Measurements from ENCODE around the gene ARHGAP26. TPM values are rescaled to one million over a fixed set of nuclear protein-coding genes. Genes with fewer than 3 reads are reported as not detected.
A peak's percentile ranks its signal among the peaks of the same experiment; 100 is the strongest.

ARHGAP26 gene
- total and polyA plus RNA-seq, 2 donors (not counting 1 experiment from before 2014, with no cell fraction given), result 4.1 to 6.8 TPM

- TF ChIP-seq EZH2 (IDR thresholded peaks at IDR 0.05; ENCODE audit: low read length, missing control alignments) (no peak), CTCF (conservative IDR thresholded peaks at IDR 0.05 in 1 of 2, IDR thresholded peaks at IDR 0.05 in 1 of 2; ENCODE audit: low read depth in 1 of 2, low read length in 2 of 2) (no peak)
- H3K4me2 ChIP-seq (ENCODE audit: extremely low read depth, insufficient read depth, low read length), result no peak overlapping the region
- peaks cover 8% of the 10 kb centered on the region for H3K4me1 ChIP-seq (ENCODE audit: control insufficient read depth, extremely low read depth, insufficient read depth, low read length)
- no peak overlapping the region for H3K27ac ChIP-seq (ENCODE audit: insufficient read depth, low read length)
- H3K9me3 ChIP-seq (ENCODE audit: control insufficient read depth, insufficient read depth, low read depth, low read length), result no peaks in the 10 kb centered on the region
- no peak overlapping the region for H3K4me3 ChIP-seq (replicated peaks in 1 of 4; ENCODE audit: control extremely low read depth in 1 of 4, insufficient read depth in 1 of 4, low read depth in 3 of 4, low read length in 4 of 4)
- DNase-seq (ENCODE audit: low read depth in 2 of 2), result no peak
- H2AFZ ChIP-seq (ENCODE audit: low read length), result no peak overlapping the region
- no peaks in the 10 kb centered on the region for H3K79me2 ChIP-seq (ENCODE audit: control insufficient read depth, insufficient read depth, low read length)
- no peak overlapping the region for H3K9ac ChIP-seq (ENCODE audit: insufficient read depth, low read length)
- no peaks in the 10 kb centered on the region for H3K36me3 ChIP-seq (ENCODE audit: control insufficient read depth, insufficient read depth, low read length)
- no peaks in the 10 kb centered on the region for H4K20me1 ChIP-seq (ENCODE audit: control insufficient read depth, extremely low read depth, insufficient read depth, low read length)
- no peaks in the 10 kb centered on the region for H3K27me3 ChIP-seq (ENCODE audit: control insufficient read depth, insufficient read depth, low read length)
Observed at GRCh38 chr5:143013176-143013891, 243.2 kb downstream of the ARHGAP26 start.

- TF ChIP-seq CTCF (conservative IDR thresholded peaks at IDR 0.05 in 1 of 2, IDR thresholded peaks at IDR 0.05 in 1 of 2; ENCODE audit: low read depth in 1 of 2, low read length in 2 of 2), result peak; percentile 6 to 33
- TF ChIP-seq EZH2 (IDR thresholded peaks at IDR 0.05; ENCODE audit: low read length, missing control alignments), result no peak
- H3K9ac ChIP-seq (ENCODE audit: insufficient read depth, low read length), result no peak overlapping the region
- no peaks in the 10 kb centered on the region for H3K27me3 ChIP-seq (ENCODE audit: control insufficient read depth, insufficient read depth, low read length)
- DNase-seq (ENCODE audit: low read depth in 2 of 2), result peak in 1 of 2 donors; percentile 66
- H3K4me2 ChIP-seq (ENCODE audit: extremely low read depth, insufficient read depth, low read length), result no peak overlapping the region
- peaks cover 8% of the 10 kb centered on the region for H3K4me1 ChIP-seq (ENCODE audit: control insufficient read depth, extremely low read depth, insufficient read depth, low read length)
- H3K79me2 ChIP-seq (ENCODE audit: control insufficient read depth, insufficient read depth, low read length), result no peaks in the 10 kb centered on the region
- H4K20me1 ChIP-seq (ENCODE audit: control insufficient read depth, extremely low read depth, insufficient read depth, low read length), result no peaks in the 10 kb centered on the region
- H2AFZ ChIP-seq (ENCODE audit: low read length), result no peak overlapping the region
- no peak overlapping the region for H3K4me3 ChIP-seq (replicated peaks in 1 of 4; ENCODE audit: control extremely low read depth in 1 of 4, insufficient read depth in 1 of 4, low read depth in 3 of 4, low read length in 4 of 4)
- H3K9me3 ChIP-seq (ENCODE audit: control insufficient read depth, insufficient read depth, low read depth, low read length), result no peaks in the 10 kb centered on the region
- H3K36me3 ChIP-seq (ENCODE audit: control insufficient read depth, insufficient read depth, low read length), result no peaks in the 10 kb centered on the region
- no peak overlapping the region for H3K27ac ChIP-seq (ENCODE audit: insufficient read depth, low read length)
Observed at GRCh38 chr5:143014017-143014651, 244.0 kb downstream of the ARHGAP26 start.

GRCh38 chr5:143016777-143017516, 246.8 kb downstream of the ARHGAP26 start:
- no peak overlapping the region for H3K4me3 ChIP-seq (replicated peaks in 1 of 4; ENCODE audit: control extremely low read depth in 1 of 4, insufficient read depth in 1 of 4, low read depth in 3 of 4, low read length in 4 of 4)
- no peak for TF ChIP-seq EZH2 (IDR thresholded peaks at IDR 0.05; ENCODE audit: low read length, missing control alignments)
- TF ChIP-seq CTCF (conservative IDR thresholded peaks at IDR 0.05 in 1 of 2, IDR thresholded peaks at IDR 0.05 in 1 of 2; ENCODE audit: low read depth in 1 of 2, low read length in 2 of 2), result peak; percentile 69 to 82
- H3K4me1 ChIP-seq (ENCODE audit: control insufficient read depth, extremely low read depth, insufficient read depth, low read length), result no peaks in the 10 kb centered on the region
- H2AFZ ChIP-seq (ENCODE audit: low read length), result no peak overlapping the region
- no peaks in the 10 kb centered on the region for H3K9me3 ChIP-seq (ENCODE audit: control insufficient read depth, insufficient read depth, low read depth, low read length)
- H3K27me3 ChIP-seq (ENCODE audit: control insufficient read depth, insufficient read depth, low read length), result no peaks in the 10 kb centered on the region
- H3K27ac ChIP-seq (ENCODE audit: insufficient read depth, low read length), result no peak overlapping the region
- no peaks in the 10 kb centered on the region for H3K36me3 ChIP-seq (ENCODE audit: control insufficient read depth, insufficient read depth, low read length)
- no peak overlapping the region for H3K4me2 ChIP-seq (ENCODE audit: extremely low read depth, insufficient read depth, low read length)
- H4K20me1 ChIP-seq (ENCODE audit: control insufficient read depth, extremely low read depth, insufficient read depth, low read length), result no peaks in the 10 kb centered on the region
- peak; percentile 61 to 81 for DNase-seq (ENCODE audit: low read depth in 2 of 2)
- no peaks in the 10 kb centered on the region for H3K79me2 ChIP-seq (ENCODE audit: control insufficient read depth, insufficient read depth, low read length)
- H3K9ac ChIP-seq (ENCODE audit: insufficient read depth, low read length), result no peak overlapping the region
